Fibroblast of peridontal ligament (primary cell): ENCODE results near the gene MOK.

Experiments
- DNase-seq: peaks from one replicate; pipeline ENCODE4 v3.0.0-alpha.2; 2010; ENCODE audit errors: extremely low read depth

MOK gene

GRCh38 chr14:102205560-102205959, 99.4 kb downstream of the MOK start:
- no peak for DNase-seq

GRCh38 chr14:102203382-102203781, 101.6 kb downstream of the MOK start:
- no peak for DNase-seq

GRCh38 chr14:102202944-102203343, 102.0 kb downstream of the MOK start:
- no peak for DNase-seq

GRCh38 chr14:102201776-102202175, 103.2 kb downstream of the MOK start:
- DNase-seq: no peak

GRCh38 chr14:102201353-102201738, 103.6 kb downstream of the MOK start:
- no peak for DNase-seq

GRCh38 chr14:102200690-102201352, 104.1 kb downstream of the MOK start:
- peak; percentile 25 for DNase-seq

GRCh38 chr14:102197317-102197853, 107.6 kb downstream of the MOK start:
- peak; percentile 20 for DNase-seq

GRCh38 chr14:102196902-102197230, 108.1 kb downstream of the MOK start:
- no peak for DNase-seq

GRCh38 chr14:102196039-102196901, 108.7 kb downstream of the MOK start:
- no peak for DNase-seq

GRCh38 chr14:102195446-102195845, 109.5 kb downstream of the MOK start:
- DNase-seq: peak; percentile 53

- no peak for DNase-seq
Measured at GRCh38 chr14:102194856-102195255, 110.1 kb downstream of the MOK start.

- no peak for DNase-seq
Measured at GRCh38 chr14:102192840-102193502, 112.0 kb downstream of the MOK start.

- DNase-seq: no peak
Measured at GRCh38 chr14:102189874-102190273, 115.1 kb downstream of the MOK start.

GRCh38 chr14:102188187-102188586, 116.8 kb downstream of the MOK start:
- no peak for DNase-seq

- peak; percentile 48 for DNase-seq
Measured at GRCh38 chr14:102187568-102188001, 117.4 kb downstream of the MOK start.

- DNase-seq: peak; percentile 93
Measured at GRCh38 chr14:102187044-102187443, 117.9 kb downstream of the MOK start.

- DNase-seq: no peak
Measured at GRCh38 chr14:102185360-102185759, 119.6 kb downstream of the MOK start.

- no peak for DNase-seq
Measured at GRCh38 chr14:102184316-102185035, 120.5 kb downstream of the MOK start.

- DNase-seq: no peak
Measured at GRCh38 chr14:102183886-102184285, 121.1 kb downstream of the MOK start.

- peak; percentile 44 for DNase-seq
Measured at GRCh38 chr14:102182936-102183619, 121.9 kb downstream of the MOK start.

- DNase-seq: peak; percentile 79
Measured at GRCh38 chr14:102182190-102182589, 122.8 kb downstream of the MOK start.
